HCT116 (cell line): ENCODE measurements around the gene ABR. TPM values are rescaled to one million over a fixed set of nuclear protein-coding genes. Genes with fewer than 3 reads are reported as not detected.

Experiments used
- ATAC-seq: fragments of 200-7000 bp; cut with Tn5 transposase; 2 replicates; pipeline ENCODE4 v1.9.1; 2020; ENCODE audit warnings: mild to moderate bottlenecking, moderate library complexity
- BruUV-seq: library from RNA; stranded (reverse); fragments of 400-500 nt; replicated peaks from 2 replicates; lab custom pipeline; 2021; lab: Mats Ljungman, UMichigan
- CTCF ChIA-PET: fragments of 300-600 bp; sonication (Branson Sonifier 250); formaldehyde crosslinking; loops from one replicate; lab custom pipeline; 2021; ENCODE audit warnings: antibody characterized with exemption; lab: Charles Lee
- POLR2A ChIA-PET: fragments of 300-600, 350-600 bp; sonication (Branson Sonifier 250); formaldehyde crosslinking; loops from one replicate; lab custom pipeline; 2021; ENCODE audit warnings: antibody characterized with exemption; lab: Charles Lee
- RAD21 ChIA-PET, 2 experiments: fragments of 300-600 bp; sonication (Branson Sonifier 250); formaldehyde crosslinking; loops; one replicate each; lab custom pipeline; 2023; ENCODE audit warnings: low total read pairs in 2 of 2; ENCODE audit not compliant: uncharacterized antibody in 2 of 2, unreplicated experiment in 2 of 2, low non-redundant PET in 1 of 2; lab: Charles Lee
- DNase-seq: peaks from one replicate; pipeline ENCODE4 v3.0.0-alpha.2; 2010; ENCODE audit warnings: low read depth, low spot score
- H2AFZ ChIP-seq: fragments of 200-600 bp; shearing (Covaris generic), sonication (generic); 2 replicates; pipeline ENCODE4 v1.6.1; 2017; ENCODE audit warnings: low read depth, mixed run types, mixed read lengths, antibody characterized with exemption, low read length; ENCODE audit not compliant: poor library complexity, severe bottlenecking
- H3K27ac ChIP-seq: 2 replicates; pipeline ENCODE4 v1.5.1; 2012; ENCODE audit warnings: low read depth, low read length
- H3K27me3 ChIP-seq: fragments of 200-600 bp; sonication (generic); 2 replicates; pipeline ENCODE4 v1.6.1; 2016; ENCODE audit warnings: mixed run types, low read length, mixed read lengths; ENCODE audit not compliant: insufficient read depth
- H3K36me3 ChIP-seq, 2 experiments: fragments of 200-500 bp in 1 of 2; fragments of 200-600 bp in 1 of 2; sonication (Bioruptor generic) in 1 of 2; sonication (generic) in 1 of 2; 2 replicates each; pipeline versions ENCODE4 v1.5.1 to v1.6.1; 2014 to 2016; ENCODE audit warnings: low read length in 2 of 2, inconsistent platforms in 1 of 2, mixed read lengths in 1 of 2, mixed run types in 1 of 2; ENCODE audit not compliant: insufficient read depth in 2 of 2, control insufficient read depth in 1 of 2
- H3K4me1 ChIP-seq, 2 experiments: fragments of 200-600 bp in 1 of 2; sonication (generic) in 1 of 2; 2 replicates each; pipeline versions ENCODE4 v1.5.1 to v1.6.1; 2012 to 2017; ENCODE audit warnings: low read length in 2 of 2, inconsistent platforms in 1 of 2, mild to moderate bottlenecking in 1 of 2, mixed read lengths in 1 of 2, mixed run types in 1 of 2, moderate library complexity in 1 of 2; ENCODE audit not compliant: insufficient read depth in 2 of 2, control insufficient read depth in 1 of 2
- H3K4me2 ChIP-seq: fragments of 200-600 bp; sonication (generic); 2 replicates; pipeline ENCODE4 v1.6.1; 2017; ENCODE audit warnings: mixed run types, low read length, mixed read lengths
- H3K4me3 ChIP-seq, 2 experiments: fragments of 200-600 bp in 1 of 2; sonication (generic) in 1 of 2; replicated peaks in 1 of 2; 2 replicates each; pipeline ENCODE4 v1.5.1; 2011 to 2016; ENCODE audit warnings: low read length in 2 of 2, control low read depth in 1 of 2, low read depth in 1 of 2, mild to moderate bottlenecking in 1 of 2, mixed read lengths in 1 of 2, mixed run types in 1 of 2
- H3K79me2 ChIP-seq: fragments of 200-600 bp; sonication (generic); 2 replicates; pipeline ENCODE4 v1.6.1; 2017; ENCODE audit warnings: mild to moderate bottlenecking, mixed run types, low read length, moderate library complexity, mixed read lengths; ENCODE audit not compliant: insufficient read depth
- H3K9ac ChIP-seq: fragments of 200-600 bp; sonication (generic); 2 replicates; pipeline ENCODE4 v1.6.1; 2016; ENCODE audit warnings: low read length, mixed read lengths
- H3K9me2 ChIP-seq: fragments of 200-600 bp; sonication (generic), shearing (Covaris generic); 2 replicates; pipeline ENCODE4 v1.6.1; 2017; ENCODE audit warnings: mixed run types, mild to moderate bottlenecking, moderate library complexity; ENCODE audit not compliant: insufficient read depth
- H3K9me3 ChIP-seq, 2 experiments: fragments of 200-500 bp in 1 of 2; fragments of 200-600 bp in 1 of 2; sonication (Bioruptor generic) in 1 of 2; sonication (generic) in 1 of 2; 2 replicates each; pipeline ENCODE4 v1.6.1; 2014 to 2017; ENCODE audit warnings: low read length in 2 of 2, mixed read lengths in 2 of 2, inconsistent platforms in 1 of 2, low read depth in 1 of 2, mild to moderate bottlenecking in 1 of 2, mixed run types in 1 of 2, moderate library complexity in 1 of 2; ENCODE audit not compliant: control insufficient read depth in 1 of 2, insufficient read depth in 1 of 2
- H4K20me1 ChIP-seq: fragments of 200-600 bp; sonication (generic), shearing (Covaris generic); 2 replicates; pipeline ENCODE4 v1.6.1; 2017; ENCODE audit warnings: mixed run types, mild to moderate bottlenecking, moderate library complexity; ENCODE audit not compliant: insufficient read depth
- POLR2AphosphoS5 ChIP-seq: IDR thresholded peaks from 2 replicates; pipeline ENCODE4 v1.6.1; 2011; ENCODE audit warnings: mild to moderate bottlenecking, low read depth, low read length, moderate library complexity
- SP1 ChIP-seq: IDR thresholded peaks from 2 replicates; pipeline ENCODE4 v1.6.1; 2012; ENCODE audit warnings: low read depth
- SRF ChIP-seq: IDR thresholded peaks from 2 replicates; pipeline ENCODE4 v1.6.1; 2012; ENCODE audit warnings: low read depth
- intact Hi-C: fragments of 100-400 bp; cut with micrococcal nuclease; formaldehyde crosslinking; loops from 2 replicates; pipeline ENCODE4 v1.10.0; 2022
- total RNA-seq: library from RNA; stranded (reverse); gene quantifications from one replicate; pipeline ENCODE4 v1.2.1, GENCODE V29; 2021; ENCODE audit not compliant: unreplicated experiment
- TF ChIP-seq, protein P1 (sequence below): IDR thresholded peaks from 2 replicates; pipeline ENCODE4 v1.6.1; 2012
- TF ChIP-seq, protein P2 (sequence below): IDR thresholded peaks from 2 replicates; pipeline ENCODE4 v1.6.1; 2012; ENCODE audit warnings: low read depth

The ABR gene
- total RNA-seq, 1 experiment from 2014 or later, result 58.5 TPM

DNA sequence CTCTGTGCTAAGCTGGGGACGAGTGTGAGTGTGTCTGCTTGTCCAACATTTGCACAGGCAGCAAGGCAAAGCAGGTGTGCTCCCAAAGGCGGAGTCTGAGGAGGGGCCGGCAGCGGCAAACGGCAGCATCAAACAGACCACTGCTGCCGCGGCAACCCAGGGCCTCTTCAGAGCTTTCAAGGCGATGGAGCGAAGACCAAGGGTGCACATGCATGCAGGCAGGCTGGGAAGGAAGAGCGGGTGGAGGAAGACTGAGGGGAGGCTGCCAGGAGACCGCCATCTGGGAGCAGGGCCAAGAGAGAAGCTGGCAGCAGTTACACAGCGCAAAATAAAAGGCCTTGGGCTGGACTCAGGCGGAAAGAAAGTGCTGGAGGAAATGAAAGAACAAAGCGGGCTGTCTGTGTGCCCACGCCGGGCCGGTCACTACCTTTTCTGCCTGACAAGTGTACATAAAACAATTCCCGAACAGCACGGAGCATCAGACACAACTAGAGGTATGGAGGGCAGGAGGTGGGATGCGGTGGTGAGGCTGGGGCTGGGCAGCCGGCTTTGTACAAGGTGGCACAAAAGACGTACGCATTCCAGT lies 174.3 kb downstream of the ABR start:
- Histone ChIP-seq H3K27ac (no peak overlapping the region), H2AFZ (no peak overlapping the region)
- RAD21 ChIA-PET, result no interaction called here
- TF ChIP-seq POLR2AphosphoS5, result no peak
- no peak for TF ChIP-seq SRF
- TF ChIP-seq, protein P1, sequence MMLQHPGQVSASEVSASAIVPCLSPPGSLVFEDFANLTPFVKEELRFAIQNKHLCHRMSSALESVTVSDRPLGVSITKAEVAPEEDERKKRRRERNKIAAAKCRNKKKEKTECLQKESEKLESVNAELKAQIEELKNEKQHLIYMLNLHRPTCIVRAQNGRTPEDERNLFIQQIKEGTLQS, result no peak
- TF ChIP-seq SP1, result no peak
- TF ChIP-seq, protein P2, sequence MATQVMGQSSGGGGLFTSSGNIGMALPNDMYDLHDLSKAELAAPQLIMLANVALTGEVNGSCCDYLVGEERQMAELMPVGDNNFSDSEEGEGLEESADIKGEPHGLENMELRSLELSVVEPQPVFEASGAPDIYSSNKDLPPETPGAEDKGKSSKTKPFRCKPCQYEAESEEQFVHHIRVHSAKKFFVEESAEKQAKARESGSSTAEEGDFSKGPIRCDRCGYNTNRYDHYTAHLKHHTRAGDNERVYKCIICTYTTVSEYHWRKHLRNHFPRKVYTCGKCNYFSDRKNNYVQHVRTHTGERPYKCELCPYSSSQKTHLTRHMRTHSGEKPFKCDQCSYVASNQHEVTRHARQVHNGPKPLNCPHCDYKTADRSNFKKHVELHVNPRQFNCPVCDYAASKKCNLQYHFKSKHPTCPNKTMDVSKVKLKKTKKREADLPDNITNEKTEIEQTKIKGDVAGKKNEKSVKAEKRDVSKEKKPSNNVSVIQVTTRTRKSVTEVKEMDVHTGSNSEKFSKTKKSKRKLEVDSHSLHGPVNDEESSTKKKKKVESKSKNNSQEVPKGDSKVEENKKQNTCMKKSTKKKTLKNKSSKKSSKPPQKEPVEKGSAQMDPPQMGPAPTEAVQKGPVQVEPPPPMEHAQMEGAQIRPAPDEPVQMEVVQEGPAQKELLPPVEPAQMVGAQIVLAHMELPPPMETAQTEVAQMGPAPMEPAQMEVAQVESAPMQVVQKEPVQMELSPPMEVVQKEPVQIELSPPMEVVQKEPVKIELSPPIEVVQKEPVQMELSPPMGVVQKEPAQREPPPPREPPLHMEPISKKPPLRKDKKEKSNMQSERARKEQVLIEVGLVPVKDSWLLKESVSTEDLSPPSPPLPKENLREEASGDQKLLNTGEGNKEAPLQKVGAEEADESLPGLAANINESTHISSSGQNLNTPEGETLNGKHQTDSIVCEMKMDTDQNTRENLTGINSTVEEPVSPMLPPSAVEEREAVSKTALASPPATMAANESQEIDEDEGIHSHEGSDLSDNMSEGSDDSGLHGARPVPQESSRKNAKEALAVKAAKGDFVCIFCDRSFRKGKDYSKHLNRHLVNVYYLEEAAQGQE, result no peak
- TF ChIP-seq, all 23 proteins: peak for 0
- no peak overlapping the region for H3K9ac ChIP-seq
- no peaks in the 10 kb centered on the region for H3K9me3 ChIP-seq
- no TSS peak for BruUV-seq
- H3K4me3 ChIP-seq, result no peak overlapping the region
- H3K27me3 ChIP-seq, result no peaks in the 10 kb centered on the region
- no peak overlapping the region for H3K4me2 ChIP-seq
- H3K79me2 ChIP-seq, result peaks cover 4% of the 10 kb centered on the region; the same call in 1 of the 2 replicates
- POLR2A ChIA-PET, result no interaction called here
- H3K36me3 ChIP-seq, result peaks cover 24 to 27% of the 10 kb centered on the region in 2 experiments
- DNase-seq (no peak), ATAC-seq (no peak)
- CTCF ChIA-PET, result interaction anchor here (1.5 kb wide), 1 partner anchor 50 kb away, joined by 3 read pairs; no protein-coding TSS in a partner anchor
- no peaks in the 10 kb centered on the region for H3K9me2 ChIP-seq
- no peaks in the 10 kb centered on the region for H3K4me1 ChIP-seq
- no peaks in the 10 kb centered on the region for H4K20me1 ChIP-seq
- intact Hi-C loops, result no loop called here
